22Rv1 (cell line): ENCODE measurements around the gene FEM1C.

ENCODE experiments used
- H3K27ac ChIP-seq: fragments of 450-650 bp; 2 replicates; pipeline ENCODE4 v1.5.1; 2017
- ZFX ChIP-seq: fragments of 450-650 bp; IDR thresholded peaks from 2 replicates; pipeline ENCODE4 v1.6.1; 2017; ENCODE audit warnings: antibody characterized with exemption, borderline replicate concordance
- TF ChIP-seq, protein P1 (sequence below): fragments of 450-650 bp; IDR thresholded peaks from 2 replicates; pipeline ENCODE4 v1.5.1; 2017; ENCODE audit warnings: mild to moderate bottlenecking

Gene FEM1C

DNA sequence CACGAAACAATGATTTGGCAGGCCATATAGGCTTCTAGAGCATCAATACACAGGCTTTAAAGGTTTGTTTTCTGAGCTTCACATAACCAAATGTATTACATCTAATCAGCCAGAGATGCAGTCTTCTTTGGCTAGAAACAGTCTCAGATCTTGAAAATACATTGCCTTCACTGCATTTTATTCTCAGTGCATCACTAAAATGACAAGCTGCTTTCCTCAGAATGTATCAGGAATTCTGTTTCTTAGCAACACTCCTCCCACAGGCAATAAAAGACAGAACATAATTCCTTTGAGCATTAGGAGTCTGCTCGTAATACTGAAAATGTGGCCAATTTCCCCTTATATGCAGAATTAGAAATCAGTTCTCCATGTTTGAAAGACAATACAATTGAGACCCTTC lies 36.9 kb downstream of the FEM1C start:
- TF ChIP-seq, protein P1, sequence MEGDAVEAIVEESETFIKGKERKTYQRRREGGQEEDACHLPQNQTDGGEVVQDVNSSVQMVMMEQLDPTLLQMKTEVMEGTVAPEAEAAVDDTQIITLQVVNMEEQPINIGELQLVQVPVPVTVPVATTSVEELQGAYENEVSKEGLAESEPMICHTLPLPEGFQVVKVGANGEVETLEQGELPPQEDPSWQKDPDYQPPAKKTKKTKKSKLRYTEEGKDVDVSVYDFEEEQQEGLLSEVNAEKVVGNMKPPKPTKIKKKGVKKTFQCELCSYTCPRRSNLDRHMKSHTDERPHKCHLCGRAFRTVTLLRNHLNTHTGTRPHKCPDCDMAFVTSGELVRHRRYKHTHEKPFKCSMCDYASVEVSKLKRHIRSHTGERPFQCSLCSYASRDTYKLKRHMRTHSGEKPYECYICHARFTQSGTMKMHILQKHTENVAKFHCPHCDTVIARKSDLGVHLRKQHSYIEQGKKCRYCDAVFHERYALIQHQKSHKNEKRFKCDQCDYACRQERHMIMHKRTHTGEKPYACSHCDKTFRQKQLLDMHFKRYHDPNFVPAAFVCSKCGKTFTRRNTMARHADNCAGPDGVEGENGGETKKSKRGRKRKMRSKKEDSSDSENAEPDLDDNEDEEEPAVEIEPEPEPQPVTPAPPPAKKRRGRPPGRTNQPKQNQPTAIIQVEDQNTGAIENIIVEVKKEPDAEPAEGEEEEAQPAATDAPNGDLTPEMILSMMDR: no peak
- TF ChIP-seq ZFX: no peak
- H3K27ac ChIP-seq: no peak overlapping the region

DNA sequence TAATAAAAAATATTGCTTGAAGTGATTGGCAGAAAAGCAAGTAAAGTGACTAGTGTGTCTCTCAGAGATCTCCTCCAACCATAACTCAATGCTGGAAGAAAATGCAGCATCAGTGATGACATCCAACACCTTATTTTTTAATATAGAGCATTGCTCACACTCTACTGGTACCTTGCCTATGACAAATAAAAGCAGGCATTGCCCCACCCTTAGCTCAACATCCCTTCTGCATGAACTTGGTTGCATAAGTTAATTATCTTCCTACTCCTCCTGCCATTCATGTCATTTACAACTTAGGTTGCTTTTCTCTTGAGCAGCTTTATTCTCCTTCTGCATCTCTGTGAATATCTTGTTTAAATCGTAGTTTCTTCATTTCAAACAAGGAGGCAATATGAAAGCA lies 41.2 kb downstream of the FEM1C start:
- no peak overlapping the region for H3K27ac ChIP-seq
- no peak for TF ChIP-seq ZFX
- TF ChIP-seq, protein P1: no peak

DNA sequence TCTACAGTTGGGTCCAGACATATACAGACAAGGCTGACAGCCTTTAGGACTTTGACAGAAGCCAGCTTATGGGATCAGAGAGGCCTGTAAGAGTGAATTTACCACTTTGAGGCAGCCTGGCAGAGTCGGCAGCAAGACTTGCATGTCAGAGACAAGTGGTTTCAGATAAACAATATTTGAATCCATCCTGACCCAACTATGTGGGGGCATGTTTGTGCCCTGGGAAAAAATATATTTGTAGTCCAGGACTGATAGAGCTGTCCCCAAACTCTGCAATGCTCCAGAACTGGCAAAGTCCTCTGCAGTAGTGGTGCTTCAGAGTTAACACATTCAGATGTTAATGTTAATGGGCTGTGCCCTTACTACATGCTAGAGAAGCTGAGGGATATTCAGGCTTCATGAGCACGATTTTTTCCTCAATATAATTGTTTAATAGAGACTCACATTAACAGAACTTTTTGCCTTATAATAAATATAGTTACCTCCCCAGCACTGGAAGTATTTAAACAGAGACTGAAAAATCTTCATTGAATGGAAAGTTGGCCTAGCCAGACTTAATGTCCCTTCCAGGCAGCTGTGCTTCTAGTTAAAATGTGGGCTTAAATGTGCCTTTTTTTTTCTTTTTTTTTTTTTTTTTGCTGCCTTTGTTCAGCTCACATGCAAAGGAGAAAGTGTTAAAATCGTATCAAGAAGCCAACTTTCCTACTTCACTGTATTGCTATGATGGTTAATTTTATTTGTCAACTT lies 42.9 kb downstream of the FEM1C start:
- no peak overlapping the region for H3K27ac ChIP-seq
- no peak for TF ChIP-seq ZFX
- TF ChIP-seq, protein P1: no peak

GRCh38 chr5:115500225-115500624 lies 44.4 kb downstream of the FEM1C start:
- no peak for TF ChIP-seq ZFX
- TF ChIP-seq, protein P1: no peak
- no peak overlapping the region for H3K27ac ChIP-seq

- TF ChIP-seq, protein P1: no peak
- TF ChIP-seq ZFX: no peak
- no peak overlapping the region for H3K27ac ChIP-seq
These were observed 47.5 kb downstream of the FEM1C start for GRCh38 chr5:115496936-115497576.

- TF ChIP-seq, protein P1: no peak
- TF ChIP-seq ZFX: no peak
- H3K27ac ChIP-seq: no peak overlapping the region
These were observed 49.8 kb downstream of the FEM1C start for GRCh38 chr5:115494570-115495289.
